Fibroblast of mammary gland (primary cell): ENCODE data around the gene CDH9.

ENCODE experiments used
- DNase-seq: peaks from one replicate; pipeline ENCODE4 v3.0.0-alpha.2; 2010; ENCODE audit warnings: low read depth
- H3K4me3 ChIP-seq: 2 replicates; pipeline ENCODE4 v1.5.1; 2011; ENCODE audit warnings: low read depth, mild to moderate bottlenecking, low read length, moderate library complexity; ENCODE audit not compliant: control insufficient read depth
- CTCF ChIP-seq: conservative IDR thresholded peaks from 2 replicates; pipeline ENCODE4 v1.5.1; 2011; ENCODE audit warnings: low read depth, low read length, inconsistent platforms; ENCODE audit not compliant: control insufficient read depth, insufficient read depth

CDH9 gene

GRCh38 chr5:26981750-26982149, 56.6 kb downstream of the CDH9 start:
- no peak for TF ChIP-seq CTCF
- DNase-seq = no peak

GRCh38 chr5:26959290-26959689, 79.1 kb downstream of the CDH9 start:
- no peak for DNase-seq
- no peak overlapping the region for H3K4me3 ChIP-seq
- TF ChIP-seq CTCF = no peak

More at GRCh38 chr5:26981750-26982149, 56.6 kb downstream of the CDH9 start:
- no peak overlapping the region for H3K4me3 ChIP-seq

GRCh38 chr5:26955161-26955560, 83.2 kb downstream of the CDH9 start:
- TF ChIP-seq CTCF = no peak
- no peak overlapping the region for H3K4me3 ChIP-seq
- no peak for DNase-seq

- H3K4me3 ChIP-seq = no peak overlapping the region
- DNase-seq = no peak
- no peak for TF ChIP-seq CTCF
Measured at GRCh38 chr5:26948921-26949320, 89.5 kb downstream of the CDH9 start.

- no peak for TF ChIP-seq CTCF
- no peak for DNase-seq
- H3K4me3 ChIP-seq = no peak overlapping the region
Measured at GRCh38 chr5:26945901-26946300, 92.5 kb downstream of the CDH9 start.

- DNase-seq = no peak
- H3K4me3 ChIP-seq = no peak overlapping the region
- no peak for TF ChIP-seq CTCF
Measured at GRCh38 chr5:26942481-26942880, 95.9 kb downstream of the CDH9 start.

GRCh38 chr5:26940994-26941393, 97.4 kb downstream of the CDH9 start:
- no peak for TF ChIP-seq CTCF
- peak; percentile 7 for DNase-seq
- H3K4me3 ChIP-seq = no peak overlapping the region
